Heart left ventricle (tissue), 13 donors: ENCODE measurements around the gene RNU7-1.

Experiments
- POLR2A ChIP-seq, 2 donors: fragments of 450-650 bp; IDR thresholded peaks; one replicate each; pipeline ENCODE4 v1.6.1; 2017; ENCODE audit warnings: antibody characterized with exemption in 2 of 2, mild to moderate bottlenecking in 2 of 2, moderate library complexity in 2 of 2
- TF ChIP-seq, protein P1 (sequence below), 12 donors: fragments of 200-600 bp; sonication (generic) in 4 of 12; IDR thresholded peaks; one replicate each; pipeline versions ENCODE4 v1.5.0 to v1.8.0; 2018 to 2022; ENCODE audit warnings: antibody characterized with exemption in 12 of 12, mild to moderate bottlenecking in 5 of 12
- donor health status: ischemic (EF 13 %, LVEDD 7.1; RV severe dilation, severe dysfunction).
- donor health status: DM: no; HTN: yes; CAD: no.
- donor health status: DM: no; HTN: no; CAD: no.
- donor health status: ischemic (EF 25% LVEDD 6.9; RV normal size, moderate dysfunction).
- donor health status: ischemic (EF 25% LVEDD 5.7; RV mildly dilated, moderate dysfunction).
- donor health status: ischemic (EF 35%, LVEDD 5.7; RV mildly dilated, moderate dysfunction).
- donor health status: nonischemic (EF 11% LVEDD 7.7; RV severe dilation, severe dysfunction).
- donor health status: DM: yes; HTN: yes; CAD: no.
- donor health status: PGD.
- donor health status: ischemic (EF 29% LVEDD 5.4; RV normal size, mild dysfunction).
- donor health status: nonischemic (EF 23%, LVEDD 6.1; RV moderate dilation, normal function).

- TF ChIP-seq, protein P1, sequence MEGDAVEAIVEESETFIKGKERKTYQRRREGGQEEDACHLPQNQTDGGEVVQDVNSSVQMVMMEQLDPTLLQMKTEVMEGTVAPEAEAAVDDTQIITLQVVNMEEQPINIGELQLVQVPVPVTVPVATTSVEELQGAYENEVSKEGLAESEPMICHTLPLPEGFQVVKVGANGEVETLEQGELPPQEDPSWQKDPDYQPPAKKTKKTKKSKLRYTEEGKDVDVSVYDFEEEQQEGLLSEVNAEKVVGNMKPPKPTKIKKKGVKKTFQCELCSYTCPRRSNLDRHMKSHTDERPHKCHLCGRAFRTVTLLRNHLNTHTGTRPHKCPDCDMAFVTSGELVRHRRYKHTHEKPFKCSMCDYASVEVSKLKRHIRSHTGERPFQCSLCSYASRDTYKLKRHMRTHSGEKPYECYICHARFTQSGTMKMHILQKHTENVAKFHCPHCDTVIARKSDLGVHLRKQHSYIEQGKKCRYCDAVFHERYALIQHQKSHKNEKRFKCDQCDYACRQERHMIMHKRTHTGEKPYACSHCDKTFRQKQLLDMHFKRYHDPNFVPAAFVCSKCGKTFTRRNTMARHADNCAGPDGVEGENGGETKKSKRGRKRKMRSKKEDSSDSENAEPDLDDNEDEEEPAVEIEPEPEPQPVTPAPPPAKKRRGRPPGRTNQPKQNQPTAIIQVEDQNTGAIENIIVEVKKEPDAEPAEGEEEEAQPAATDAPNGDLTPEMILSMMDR (IDR thresholded peaks at IDR 0.05), result no peak
- no peak for TF ChIP-seq POLR2A (IDR thresholded peaks at IDR 0.05)
Observed at GRCh38 chr12:6948873-6949594, 5.4 kb downstream of the RNU7-1 start.
